GM12873 (cell line): Measurements from ENCODE around the gene ABCC10.

Experiments
- TF ChIP-seq, protein P1 (sequence below): IDR thresholded peaks from 2 replicates; pipeline ENCODE4 v1.5.1; 2012; ENCODE audit warnings: low read depth, mild to moderate bottlenecking, moderate library complexity, low read length, control low read depth; ENCODE audit not compliant: insufficient read depth; ENCODE audit errors: missing control alignments

The ABCC10 gene

DNA sequence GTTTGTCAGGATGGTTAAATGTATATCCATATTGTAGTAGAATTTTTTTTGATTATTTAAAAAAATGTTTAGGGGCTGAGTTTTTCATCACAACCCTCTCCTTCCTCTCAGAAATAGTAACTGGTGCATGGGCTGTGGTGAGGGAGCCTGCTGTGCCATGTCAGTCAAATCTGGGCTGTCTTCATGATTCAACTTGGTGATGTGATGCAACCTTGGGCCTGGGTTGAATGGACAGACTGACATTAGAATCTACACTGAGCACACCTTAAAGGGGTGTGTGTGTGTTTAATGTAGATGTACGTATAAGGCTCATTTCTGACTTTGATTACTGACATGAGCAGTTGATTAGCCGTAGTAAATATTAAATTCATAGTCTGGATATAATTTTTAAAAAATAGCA, 53.7 kb downstream of the ABCC10 start:
- TF ChIP-seq, protein P1, sequence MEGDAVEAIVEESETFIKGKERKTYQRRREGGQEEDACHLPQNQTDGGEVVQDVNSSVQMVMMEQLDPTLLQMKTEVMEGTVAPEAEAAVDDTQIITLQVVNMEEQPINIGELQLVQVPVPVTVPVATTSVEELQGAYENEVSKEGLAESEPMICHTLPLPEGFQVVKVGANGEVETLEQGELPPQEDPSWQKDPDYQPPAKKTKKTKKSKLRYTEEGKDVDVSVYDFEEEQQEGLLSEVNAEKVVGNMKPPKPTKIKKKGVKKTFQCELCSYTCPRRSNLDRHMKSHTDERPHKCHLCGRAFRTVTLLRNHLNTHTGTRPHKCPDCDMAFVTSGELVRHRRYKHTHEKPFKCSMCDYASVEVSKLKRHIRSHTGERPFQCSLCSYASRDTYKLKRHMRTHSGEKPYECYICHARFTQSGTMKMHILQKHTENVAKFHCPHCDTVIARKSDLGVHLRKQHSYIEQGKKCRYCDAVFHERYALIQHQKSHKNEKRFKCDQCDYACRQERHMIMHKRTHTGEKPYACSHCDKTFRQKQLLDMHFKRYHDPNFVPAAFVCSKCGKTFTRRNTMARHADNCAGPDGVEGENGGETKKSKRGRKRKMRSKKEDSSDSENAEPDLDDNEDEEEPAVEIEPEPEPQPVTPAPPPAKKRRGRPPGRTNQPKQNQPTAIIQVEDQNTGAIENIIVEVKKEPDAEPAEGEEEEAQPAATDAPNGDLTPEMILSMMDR, result no peak

GRCh38 chr6:43481591-43482236, 54.4 kb downstream of the ABCC10 start:
- TF ChIP-seq, protein P1, result no peak

DNA sequence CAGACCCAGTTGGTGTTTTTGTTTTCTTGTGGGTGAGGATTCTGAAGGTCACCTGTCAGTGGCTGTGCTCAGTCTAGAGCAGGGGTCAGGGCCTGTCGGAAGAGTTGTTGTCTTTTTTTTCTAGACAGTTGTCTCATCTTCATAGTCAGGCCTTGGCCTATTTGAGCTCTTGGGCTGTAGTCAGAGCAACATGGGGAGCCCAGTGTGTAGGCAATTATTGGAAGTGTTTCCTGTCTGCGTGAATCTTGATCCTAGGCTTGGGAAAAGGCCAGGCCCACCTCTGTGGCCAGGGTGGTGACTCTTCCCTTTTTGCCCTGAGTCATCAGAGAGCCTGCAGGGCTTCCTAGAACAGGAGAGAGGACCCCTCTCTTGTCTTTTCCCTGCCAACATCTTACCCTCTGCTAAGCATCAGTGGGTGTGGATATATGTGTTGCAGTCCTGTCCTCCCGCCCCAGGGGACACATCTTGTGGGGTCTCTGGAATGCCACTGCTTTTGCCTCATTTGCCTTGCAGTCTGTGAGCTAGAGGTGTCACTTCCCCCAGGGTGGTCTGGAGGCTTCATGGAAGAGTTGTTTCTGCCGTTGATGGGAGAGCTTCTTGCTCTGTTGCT, 61.4 kb downstream of the ABCC10 start:
- TF ChIP-seq, protein P1, result no peak

- TF ChIP-seq, protein P1, result no peak
Observed at GRCh38 chr6:43489277-43490072, 62.1 kb downstream of the ABCC10 start.

DNA sequence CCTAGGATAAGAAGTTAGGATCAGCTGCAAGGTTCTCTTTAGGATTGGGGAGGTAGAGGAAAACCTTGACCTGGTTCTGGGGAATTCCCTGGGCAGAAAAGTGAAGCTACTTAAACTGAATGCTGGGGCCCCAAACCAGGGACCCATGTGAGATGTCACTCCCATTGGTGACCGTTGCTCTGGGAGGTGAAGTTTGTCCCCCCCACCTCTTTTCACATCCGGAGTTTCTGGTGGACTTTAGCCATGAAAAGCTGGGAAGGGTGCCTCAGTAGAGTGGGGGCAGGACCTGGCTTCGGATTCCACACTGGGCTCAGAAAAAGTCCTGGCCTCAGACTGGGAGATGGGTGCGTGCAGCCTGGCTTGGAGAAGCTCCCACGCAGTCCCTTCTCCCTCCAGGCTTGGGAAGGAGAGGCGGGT, 63.2 kb downstream of the ABCC10 start:
- TF ChIP-seq, protein P1, result no peak

GRCh38 chr6:43491750-43492661, 64.7 kb downstream of the ABCC10 start:
- TF ChIP-seq, protein P1, result no peak
